ENCODE data around the gene ZNF227. TPM values are rescaled to one million over a fixed set of nuclear protein-coding genes. Genes with fewer than 3 reads are reported as not detected.

The ZNF227 gene
- total RNA-seq, 4 donors from 2014 or later = 10.1 to 15.5 (median 13.4) TPM

DNA sequence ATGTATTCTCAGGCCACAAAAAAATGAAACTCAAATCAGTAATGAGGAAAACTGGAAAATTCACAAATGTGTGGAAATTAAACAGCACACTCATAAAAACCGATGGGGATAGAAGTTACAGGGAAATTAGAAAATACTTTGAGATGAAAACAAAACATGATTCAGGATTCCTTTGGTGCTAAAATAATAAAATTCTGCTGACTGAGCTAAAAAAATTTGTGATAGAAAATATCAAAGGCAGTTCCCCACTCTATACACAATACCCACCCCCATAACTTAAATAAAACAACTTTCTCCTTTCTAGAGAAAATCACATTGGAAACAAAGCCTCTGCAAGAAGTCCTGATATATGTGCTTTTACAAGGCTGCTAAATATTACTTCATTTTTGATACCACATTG lies 45.8 kb downstream of the ZNF227 start:
- DNase-seq (ENCODE audit: low spot score in 2 of 2) = no peak

GRCh38 chr19:44258835-44259413 lies 46.6 kb downstream of the ZNF227 start:
- no peak overlapping the region for H3K4me3 ChIP-seq (ENCODE audit: low read depth, poor library complexity, severe bottlenecking)
- TF ChIP-seq POLR2A (IDR thresholded peaks at IDR 0.05) (no peak), CTCF (IDR thresholded peaks at IDR 0.05) (no peak)
- intact Hi-C loops (cut with DNase I; ENCODE audit: low total_unique reads) = no loop called here
- no peak for DNase-seq (ENCODE audit: low spot score in 2 of 2)
- 97% methylated on average over 2 of the region's 2 CpGs for WGBS, 2 donors

More for the DNA sequence above, 45.8 kb downstream of the ZNF227 start:
- H3K4me3 ChIP-seq (ENCODE audit: low read depth, poor library complexity, severe bottlenecking) = no peak overlapping the region
- no peak for TF ChIP-seq POLR2A (IDR thresholded peaks at IDR 0.05)
- TF ChIP-seq CTCF (IDR thresholded peaks at IDR 0.05) = no peak
- WGBS, 2 donors = 94% methylated on average over 1 of the region's 1 CpG
- intact Hi-C loops (cut with DNase I; ENCODE audit: low total_unique reads) = no loop called here

DNA sequence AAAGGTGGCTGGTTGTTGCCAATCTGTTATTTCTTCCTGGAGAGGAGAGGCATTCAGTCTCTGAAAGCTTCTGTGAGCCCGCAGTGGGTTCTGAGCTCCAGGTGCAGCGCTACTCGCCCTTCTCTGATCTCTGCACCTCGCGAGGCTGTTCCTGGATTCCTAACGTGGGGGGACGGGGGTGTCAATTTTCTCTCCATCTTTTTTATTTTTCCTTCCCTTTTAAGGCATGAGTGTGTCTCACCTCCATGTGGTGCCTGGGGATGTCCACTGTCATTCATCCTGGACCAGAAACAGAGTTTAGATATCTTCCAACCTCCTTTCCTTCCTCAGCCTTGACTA lies 48.0 kb downstream of the ZNF227 start:
- TF ChIP-seq CTCF (IDR thresholded peaks at IDR 0.05) = no peak
- WGBS, 2 donors = 8 to 13% methylated on average over 7 of the region's 7 CpGs
- H3K4me3 ChIP-seq (ENCODE audit: low read depth, poor library complexity, severe bottlenecking) = no peak overlapping the region
- DNase-seq (ENCODE audit: low spot score in 2 of 2) = no peak
- intact Hi-C loops (cut with DNase I; ENCODE audit: low total_unique reads) = no loop called here

GRCh38 chr19:44260695-44261446 lies 48.5 kb downstream of the ZNF227 start:
- H3K4me3 ChIP-seq (ENCODE audit: low read depth, poor library complexity, severe bottlenecking) = no peak overlapping the region
- no peak for DNase-seq (ENCODE audit: low spot score in 2 of 2)
- WGBS, 2 donors = 57 to 68% methylated on average over 6 of the region's 6 CpGs
- intact Hi-C loops (cut with DNase I; ENCODE audit: low total_unique reads) = no loop called here
- TF ChIP-seq CTCF (IDR thresholded peaks at IDR 0.05) = no peak
- TF ChIP-seq POLR2A (IDR thresholded peaks at IDR 0.05) = no peak

GRCh38 chr19:44277331-44277730 lies 65.0 kb downstream of the ZNF227 start:
- intact Hi-C loops (cut with DNase I; ENCODE audit: low total_unique reads) = no loop called here
- H3K4me3 ChIP-seq (ENCODE audit: low read depth, poor library complexity, severe bottlenecking) = no peak overlapping the region
- TF ChIP-seq CTCF (IDR thresholded peaks at IDR 0.05) (no peak), POLR2A (IDR thresholded peaks at IDR 0.05) (no peak)
- DNase-seq (ENCODE audit: low spot score in 2 of 2) = no peak
- 88 to 91% methylated on average over 1 of the region's 1 CpG for WGBS, 2 donors
